ENCODE data around the gene DSCAML1.

DSCAML1 gene

DNA sequence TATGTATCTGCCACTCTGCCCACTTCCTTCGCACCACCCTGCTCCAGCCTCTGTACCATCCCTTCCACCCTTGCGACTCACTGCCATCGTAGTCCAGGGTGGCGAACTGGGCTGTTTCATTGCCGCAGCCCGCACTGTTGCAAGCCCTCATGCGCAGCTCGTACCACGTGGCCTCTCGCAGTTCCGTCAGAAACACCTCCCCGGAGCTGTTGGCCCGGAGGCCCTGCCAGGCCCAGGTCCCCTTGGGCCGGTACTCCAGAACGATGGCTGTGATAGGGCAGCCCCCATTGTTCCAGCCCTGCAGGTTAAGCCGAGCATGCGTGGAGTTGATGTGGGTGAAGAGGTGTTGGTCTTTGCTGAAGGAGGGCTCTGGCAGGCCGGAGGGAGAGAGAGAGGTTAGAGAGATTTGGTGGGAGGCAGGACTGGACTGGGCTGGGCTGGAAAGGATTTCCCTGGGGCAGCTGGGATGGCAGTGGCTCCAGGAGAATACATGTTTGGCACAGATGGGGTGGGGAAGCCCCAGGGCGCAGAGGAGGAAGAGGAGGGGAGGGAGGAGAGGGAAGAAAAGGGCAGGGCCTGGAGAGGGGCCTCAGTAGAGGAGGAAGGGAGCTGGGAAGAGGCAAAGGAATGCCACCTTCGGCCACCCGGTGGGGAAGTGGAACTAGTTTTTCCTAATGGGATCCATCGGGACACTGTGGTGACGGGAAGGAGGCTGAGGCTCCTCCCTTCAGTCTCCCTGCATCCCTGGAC is 359.8 kb downstream of the DSCAML1 start:
- DNase-seq, result no peak

DNA sequence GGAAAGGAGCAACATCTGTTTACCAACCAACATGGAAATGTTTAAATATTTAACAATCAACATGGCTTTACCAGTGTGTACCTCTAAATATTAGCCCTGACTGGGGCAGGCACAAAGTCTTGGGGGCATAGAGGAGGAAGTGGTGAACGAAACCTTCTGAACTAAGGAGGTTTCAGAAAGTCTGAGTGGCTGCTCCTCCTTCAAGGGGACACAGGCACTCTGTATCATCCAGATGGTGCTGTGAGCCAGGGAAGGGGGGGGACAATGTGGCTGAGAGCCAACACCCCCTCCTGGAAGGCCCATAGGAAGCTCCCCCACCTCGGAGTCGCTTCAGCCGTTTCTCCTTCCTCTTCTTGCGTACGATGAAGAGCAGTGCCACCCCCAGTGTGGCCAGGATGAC is 361.7 kb downstream of the DSCAML1 start:
- no peak for DNase-seq

DNA sequence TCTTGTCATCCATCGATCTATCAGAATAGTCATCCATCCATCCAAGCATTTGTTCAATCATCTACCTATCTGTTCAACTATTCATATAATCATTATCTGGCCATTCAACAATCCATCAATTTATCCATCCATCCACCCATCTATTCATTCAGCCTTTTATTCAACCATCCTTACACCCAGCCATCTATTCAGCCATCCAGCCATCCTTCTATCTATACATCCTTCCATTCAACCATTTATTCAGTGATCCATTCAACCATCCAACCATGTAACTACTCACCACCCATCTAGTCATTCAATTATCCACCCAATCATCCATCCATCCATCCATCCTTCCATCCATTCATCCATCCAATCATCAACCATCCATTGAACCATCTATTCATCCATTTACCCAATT is 362.5 kb downstream of the DSCAML1 start:
- DNase-seq, result no peak

DNA sequence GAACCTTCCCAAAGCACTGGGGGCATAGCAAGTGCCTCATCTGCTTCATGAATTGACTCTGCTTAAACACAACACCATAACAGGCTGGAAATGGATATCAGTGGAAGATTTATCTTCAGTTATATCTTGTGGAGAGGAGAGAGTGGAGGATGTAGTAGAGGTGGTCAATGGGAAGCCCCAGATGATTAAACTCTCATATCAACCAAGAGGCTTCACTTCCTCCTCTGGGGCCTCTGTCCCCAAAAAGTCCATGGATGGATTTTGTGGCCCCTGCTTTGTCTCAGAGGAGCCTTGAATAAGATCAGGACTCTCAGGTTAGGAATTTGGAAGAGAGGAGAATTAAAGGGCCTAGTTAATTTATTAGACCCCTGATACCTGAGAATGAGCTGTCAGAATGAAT is 363.3 kb downstream of the DSCAML1 start:
- DNase-seq, result no peak

DNA sequence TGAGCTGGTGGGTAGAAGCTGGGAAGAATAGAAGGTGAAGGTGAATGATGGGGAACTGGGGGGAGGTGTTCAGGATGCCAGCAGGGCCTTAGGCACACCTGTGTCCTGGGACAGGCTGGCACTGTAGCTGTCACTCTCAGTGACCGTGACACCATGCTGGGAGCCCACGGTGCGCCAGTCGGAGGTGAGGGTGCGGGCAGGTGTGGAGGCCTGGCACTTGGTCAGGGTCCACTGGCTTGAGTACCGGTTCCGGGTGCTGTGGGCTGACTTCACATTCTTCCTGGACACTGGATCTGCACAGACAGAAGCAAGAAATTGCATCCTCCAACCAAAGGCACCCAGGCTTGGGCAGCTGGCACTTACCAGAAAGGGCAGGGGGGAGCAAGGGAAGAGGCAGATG is 365.6 kb downstream of the DSCAML1 start:
- DNase-seq, result no peak

DNA sequence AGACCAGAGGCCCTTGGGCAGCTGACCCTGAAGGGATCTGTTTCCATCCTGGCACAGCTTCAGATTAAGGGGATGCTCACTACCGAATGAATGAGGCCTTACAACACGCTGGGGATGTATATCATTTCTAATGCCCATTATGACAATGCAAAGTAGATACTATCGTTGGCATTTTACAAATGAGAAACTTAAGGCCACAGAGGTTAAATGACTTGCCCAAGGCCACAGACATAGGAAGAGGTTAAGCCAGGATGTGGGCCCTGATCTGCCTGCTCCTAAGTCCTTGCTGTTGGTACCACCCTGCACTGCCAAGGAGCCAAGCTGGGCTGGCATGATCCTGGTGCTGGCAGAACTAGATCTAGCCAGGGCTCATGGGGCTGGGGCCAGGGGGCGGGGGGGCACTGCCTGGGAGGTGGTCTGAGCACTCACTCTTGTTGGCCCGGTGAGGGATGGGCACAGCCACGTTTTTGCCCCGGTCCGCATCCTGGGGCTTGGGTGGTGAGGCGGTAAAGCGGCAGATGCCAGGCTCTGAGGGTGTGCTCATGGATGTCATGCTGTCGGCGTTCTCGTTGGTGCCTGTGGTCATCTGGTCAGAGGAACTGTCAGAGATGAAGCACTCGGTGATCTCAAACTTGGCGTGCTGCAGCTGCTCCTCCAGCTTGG is 366.6 kb downstream of the DSCAML1 start:
- no peak for DNase-seq

DNA sequence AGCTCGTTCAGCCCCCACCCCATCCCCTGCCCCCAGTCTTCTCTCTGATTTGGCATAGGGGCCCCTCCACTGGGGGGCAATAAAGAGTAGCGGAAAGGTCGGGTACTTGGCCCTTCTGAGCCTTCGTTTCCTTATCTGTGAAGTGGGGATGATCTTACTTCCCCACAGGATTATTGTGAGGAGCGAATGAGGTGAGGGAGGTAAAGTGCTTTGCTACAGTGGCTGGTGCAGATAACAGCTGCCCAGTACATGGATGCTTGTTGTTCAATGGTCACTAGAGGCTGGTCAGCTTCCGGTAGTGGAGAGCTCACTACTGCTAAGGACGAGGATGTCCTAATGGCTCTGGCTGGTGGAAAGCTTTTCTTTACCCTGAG is 368.2 kb downstream of the DSCAML1 start:
- no peak for DNase-seq

DNA sequence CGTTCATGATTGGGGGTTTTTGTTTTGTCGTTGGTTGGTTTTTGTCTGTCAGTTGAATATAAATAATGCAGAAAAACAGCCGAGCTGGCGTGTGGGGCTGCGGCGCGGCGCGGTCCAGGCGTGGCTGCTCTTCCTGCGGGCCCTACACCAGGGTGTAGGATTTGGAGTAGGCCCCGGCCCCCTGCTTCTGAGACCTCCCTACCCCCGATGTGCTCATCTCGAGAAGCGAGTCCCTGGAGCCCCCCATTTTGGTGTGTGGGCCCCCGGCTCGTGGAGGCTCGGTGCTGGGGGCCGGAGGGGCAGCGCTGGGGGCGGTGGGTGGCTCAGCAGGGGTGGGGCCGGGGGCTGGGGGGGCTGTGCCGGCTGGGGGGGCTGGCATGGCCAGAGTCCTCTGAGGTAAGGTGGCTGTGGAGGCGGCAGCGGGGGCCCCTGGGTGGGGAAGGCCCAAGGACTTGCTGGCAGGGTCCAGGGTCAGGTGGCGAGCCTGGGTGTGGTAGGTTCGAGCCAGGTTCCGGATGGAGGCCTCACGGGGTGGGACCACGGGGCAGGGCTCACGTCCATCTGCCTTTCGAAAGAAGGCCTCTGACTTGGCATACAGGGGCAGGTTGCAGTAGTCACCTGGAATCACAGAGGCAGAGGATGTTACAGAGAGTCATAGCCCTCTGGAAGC is 368.7 kb downstream of the DSCAML1 start:
- DNase-seq, result no peak

DNA sequence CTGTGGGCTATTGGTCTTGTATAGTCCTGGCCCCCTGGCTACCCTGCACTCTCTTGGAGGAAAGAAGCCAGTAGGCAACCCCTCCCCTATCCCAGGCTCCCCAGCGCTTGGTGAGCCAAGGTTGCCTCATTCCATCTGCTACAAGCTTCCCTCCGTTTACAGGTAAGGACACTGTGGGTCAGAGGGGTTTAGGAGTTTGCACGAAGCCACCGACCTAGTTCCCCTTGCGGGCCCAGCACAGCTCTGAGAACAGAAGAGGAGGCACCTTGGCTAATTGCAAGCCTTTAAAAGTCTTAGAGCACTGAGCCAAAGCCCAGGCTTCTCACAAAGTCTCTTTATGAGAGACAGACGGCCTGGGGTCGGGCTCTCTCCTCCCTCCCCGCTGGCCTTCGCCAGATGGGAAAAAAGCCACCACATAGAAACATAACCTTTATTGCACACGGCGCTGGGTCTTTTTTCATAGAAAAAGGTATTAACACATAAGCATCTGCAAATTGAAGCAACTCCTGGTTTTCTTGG is 369.6 kb downstream of the DSCAML1 start:
- no peak for DNase-seq

DNA sequence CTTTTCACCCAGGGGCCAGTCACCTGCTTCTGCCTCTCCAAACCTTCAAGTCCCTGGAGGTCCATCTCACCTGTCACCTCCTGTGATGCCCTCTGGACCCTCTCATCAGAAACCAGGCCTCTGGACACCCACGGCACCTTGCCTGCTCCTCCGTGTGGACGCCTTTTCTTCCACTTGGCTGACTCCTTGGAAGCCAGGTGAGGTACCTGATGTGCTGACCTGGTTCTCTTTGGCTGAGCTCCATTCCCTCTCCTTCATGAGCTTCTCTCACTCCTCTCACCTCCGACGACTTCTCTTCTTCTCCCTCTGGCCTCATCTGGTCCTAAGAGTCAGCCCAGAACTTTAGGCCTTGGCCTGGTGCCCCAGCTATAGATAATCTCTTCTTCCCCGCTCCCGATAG is 370.1 kb downstream of the DSCAML1 start:
- no peak for DNase-seq

DNA sequence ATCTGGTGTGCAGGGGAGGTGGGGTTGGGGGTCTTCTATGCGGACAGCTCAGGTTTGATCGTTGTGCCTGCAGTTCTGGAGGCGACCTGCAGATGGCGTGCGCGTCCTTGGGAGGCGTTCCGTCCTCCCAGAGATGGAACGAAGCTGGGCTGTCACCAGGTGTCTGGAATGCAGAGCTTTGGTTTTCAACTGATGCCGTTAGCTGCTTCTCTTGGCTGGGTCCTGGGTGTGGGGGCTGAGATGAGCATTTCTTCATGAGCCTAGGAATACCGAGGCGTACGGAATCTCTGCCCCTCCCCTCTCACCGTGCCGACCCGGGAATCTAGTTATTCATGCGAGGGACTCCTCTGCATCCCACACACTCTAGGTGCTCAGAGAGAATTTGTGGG is 370.7 kb downstream of the DSCAML1 start:
- peak; percentile 62 to 70 for DNase-seq

DNA sequence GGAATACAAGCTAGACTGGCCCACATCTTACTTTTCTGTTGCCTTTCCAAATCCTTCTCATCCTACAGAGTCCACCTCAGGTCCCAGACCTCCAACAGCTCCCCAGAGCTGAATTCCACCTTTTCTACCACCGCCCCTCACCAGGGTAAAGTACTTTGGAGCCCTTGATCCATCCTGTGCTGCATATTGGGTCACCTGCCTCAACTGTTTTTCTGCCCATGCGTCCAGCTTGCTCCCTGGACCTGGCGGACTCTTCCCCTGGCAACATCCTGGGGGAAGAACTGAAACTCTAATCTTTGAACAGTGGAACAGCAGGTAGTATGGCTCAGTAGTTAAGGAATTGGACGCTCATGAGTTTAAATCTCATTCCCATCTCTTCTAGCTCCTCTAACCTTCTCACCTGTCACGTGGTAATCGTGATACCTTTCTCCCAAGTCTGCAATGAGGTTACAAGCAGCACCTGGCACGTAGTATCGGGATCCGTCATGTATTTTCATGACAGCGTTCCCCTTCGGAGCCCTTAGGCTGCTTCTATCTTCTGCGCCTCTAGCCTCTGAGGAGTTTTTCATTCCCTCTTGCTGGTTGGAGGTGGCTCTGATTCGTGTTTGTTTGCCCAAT is 371.2 kb downstream of the DSCAML1 start:
- DNase-seq, result no peak

DNA sequence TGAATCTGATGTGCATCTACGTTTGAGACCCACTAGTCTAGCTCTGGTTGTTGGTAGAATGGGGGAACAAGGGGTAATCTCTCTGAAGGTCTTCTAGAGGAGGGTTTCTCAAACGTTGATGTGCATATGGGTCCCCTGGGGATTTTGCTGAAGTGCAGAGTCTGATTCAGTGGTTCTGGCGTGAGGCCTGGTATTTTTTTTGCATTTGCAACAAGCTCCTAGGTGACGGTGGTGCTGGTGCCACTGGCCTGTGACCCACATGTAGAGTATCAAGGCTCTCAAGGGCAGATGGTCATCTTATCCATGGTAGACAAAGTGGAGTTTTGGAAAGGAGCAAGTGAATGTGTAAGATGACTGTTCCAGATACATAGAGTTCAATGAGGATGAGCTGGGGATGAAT is 372.2 kb downstream of the DSCAML1 start:
- DNase-seq, result no peak

DNA sequence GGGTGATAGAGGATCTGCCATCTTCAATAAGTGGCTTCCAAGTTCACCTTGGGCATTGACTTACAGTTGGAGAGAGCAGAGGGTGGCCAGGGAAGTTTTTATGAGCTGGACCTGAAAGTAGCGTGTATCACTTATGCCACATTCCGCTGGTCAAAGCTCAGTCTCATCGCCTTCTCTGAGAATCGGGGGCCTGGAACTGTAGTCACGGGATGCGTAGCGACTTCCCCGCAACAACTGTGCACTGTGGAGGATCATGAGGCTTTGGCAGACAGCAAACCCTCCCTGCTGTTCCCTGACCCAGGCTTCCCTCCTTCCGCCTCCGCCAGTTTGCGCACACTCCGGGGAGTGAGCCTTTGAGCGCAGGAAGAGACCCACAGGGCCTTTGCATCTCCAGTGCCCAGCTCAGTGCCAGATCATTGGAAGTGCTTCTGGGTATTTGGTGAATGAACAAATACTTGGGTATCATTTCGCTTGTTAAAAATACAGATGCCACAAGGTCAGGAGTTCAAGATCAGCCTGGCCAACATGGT is 373.9 kb downstream of the DSCAML1 start:
- no peak for DNase-seq

DNA sequence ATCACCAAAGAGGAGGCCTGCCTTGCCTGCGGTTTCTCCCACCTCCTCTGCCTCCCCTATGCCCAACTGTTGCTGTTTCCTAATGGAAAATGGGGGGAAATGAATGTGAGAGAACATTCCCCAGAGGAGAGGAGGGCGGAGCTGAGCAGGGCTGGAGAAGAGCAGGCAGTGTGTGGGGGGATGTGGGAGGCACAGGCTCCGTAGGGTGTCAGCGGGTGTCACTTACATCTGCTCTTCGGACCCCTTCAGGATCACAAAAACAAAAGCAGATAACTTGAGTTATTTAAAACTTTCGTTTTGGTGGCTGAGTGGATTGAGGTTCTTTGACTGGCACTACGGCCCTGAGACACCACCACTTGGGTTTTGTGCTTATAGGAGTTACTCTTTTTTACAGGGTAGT is 375.5 kb downstream of the DSCAML1 start:
- no peak for DNase-seq

DNA sequence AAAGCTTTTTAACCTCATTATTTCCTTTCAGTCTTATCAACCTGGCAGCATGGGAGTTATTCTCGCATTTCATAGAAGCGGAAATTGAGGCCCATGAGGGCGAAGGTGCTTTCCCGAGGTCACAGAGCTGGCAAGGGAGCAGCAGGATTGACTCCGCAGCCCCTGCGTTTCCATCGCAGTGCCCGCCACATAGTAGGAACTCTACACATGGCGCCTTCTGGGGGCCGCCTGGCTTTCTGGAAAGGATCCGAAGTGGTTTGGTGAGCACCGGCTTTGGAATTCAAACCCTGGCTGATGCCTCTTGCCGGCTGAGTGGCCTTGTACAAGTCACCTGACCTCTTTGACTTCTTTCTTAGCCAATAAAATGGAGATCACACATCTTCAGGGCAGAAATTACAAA is 376.0 kb downstream of the DSCAML1 start:
- no peak for DNase-seq

DNA sequence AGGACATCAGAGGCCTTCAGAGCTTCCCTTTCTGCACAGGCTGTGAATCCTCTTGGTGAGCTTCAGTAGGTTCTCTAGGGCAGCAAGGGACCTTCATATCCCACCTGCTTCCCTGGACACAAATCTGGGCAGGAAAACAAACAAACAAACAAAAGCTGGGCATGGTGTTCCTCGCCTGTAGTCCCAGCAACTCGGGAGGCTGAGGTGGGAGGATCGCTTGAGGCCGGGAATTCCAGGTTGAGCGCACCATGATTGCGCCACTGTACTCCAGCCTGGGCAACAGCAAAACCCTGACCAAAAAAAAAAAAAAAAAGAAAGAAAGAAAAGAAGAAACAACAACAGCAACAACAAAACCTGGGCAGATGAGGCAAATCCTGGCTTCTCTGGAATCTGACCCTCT is 376.4 kb downstream of the DSCAML1 start:
- DNase-seq, result no peak

DNA sequence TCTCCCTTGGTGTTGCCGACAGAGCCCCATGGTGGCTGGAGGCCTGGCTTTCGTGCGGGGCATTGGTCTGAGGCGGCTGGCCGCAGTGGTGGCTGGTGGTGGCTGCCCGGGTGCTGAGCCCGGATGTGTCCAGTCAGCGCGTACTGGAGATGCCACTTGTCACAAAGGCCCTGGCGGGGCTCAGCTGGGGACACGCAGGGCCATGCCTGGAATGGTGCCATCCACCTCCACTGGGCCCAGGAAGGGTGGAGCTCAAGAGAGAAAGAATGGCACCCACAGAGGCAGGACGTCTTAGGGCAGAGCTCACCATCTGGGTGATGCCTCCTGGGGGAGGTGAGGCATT is 376.9 kb downstream of the DSCAML1 start:
- no peak for DNase-seq

DNA sequence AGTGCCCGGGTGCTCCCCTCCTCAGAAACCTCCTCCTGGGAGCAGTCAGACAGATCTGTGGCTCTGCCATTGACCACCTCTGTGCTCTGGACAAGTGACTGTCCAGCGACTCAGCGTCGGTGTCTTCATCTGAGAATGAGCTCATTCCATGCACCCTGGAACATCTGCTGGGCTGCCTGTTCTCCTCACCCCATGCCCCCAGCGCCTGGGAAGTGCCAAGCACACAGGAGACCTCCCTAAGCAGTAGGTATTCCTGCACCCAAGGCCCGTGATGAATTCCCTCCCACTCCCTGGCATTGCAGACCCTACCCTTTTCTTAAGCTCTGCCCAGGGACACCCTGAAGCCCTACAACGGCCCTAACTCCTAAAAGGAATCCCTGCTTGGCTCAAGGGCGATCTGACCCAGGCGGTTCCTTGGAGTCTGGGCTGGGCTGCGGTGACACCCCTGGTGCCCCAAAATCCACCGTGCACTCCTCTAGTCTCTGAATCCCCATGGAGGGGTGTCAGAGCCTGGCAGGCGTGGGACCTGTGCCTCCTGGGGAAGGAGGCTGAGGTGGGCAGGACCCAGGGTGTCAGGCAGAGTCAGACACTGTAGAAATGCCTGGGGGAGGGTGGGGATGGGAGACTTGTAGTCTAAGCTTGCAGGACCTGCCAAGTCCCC is 377.4 kb downstream of the DSCAML1 start:
- DNase-seq, result no peak

DNA sequence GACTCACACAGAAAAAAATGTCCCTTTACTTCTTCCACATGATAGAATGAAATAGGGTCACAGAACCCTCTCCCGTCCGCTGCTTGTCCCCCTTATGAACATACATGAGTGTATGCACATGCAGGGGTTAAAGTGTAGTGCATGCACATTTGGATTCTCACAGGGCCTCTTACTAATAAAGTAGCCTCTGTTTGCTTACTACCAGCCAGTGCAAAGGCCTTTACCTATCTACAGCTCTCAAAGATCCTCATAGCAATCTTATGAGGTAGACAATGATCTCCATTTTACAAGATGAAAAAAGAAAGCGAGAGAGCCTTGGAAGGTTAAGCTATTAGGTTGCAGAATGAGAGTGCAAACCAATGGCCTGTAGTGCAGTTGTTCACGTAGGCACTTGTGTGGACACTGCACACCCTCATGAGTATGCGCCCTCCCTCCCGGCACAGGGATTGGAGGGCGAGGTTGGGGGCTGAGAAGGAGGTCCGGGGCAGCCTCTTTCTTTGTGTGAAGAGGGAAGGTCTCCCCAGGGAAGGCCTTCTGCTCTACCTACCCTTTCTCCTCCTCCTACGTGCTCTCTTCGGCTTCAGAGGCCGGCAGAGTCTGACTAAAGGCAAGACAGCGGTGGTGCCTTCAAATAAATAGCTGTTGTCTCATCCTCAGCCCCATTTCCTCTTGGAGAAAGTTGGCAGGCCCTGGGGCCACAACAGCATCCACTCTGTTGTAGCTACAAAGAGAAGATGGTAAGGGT is 378.1 kb downstream of the DSCAML1 start:
- no peak for DNase-seq

DNA sequence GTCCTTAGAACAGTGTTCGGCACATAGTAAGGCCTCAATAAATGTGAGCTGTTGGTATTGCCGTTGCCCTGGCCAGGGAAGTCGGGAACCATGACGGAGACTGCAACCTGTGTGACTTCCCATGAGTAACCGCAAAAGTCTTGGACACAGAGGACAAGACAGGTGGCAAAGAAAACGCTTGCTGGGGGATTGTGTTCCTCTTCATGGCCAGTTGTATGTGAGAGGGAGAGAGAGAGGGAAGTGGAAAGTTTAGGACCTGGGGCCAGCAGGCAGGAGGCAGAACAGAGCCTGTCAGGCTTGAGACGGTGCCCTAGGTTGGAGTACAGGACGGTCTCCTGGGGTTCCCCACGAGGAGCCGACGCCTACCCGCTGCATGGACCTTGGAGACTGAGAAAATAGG is 379.2 kb downstream of the DSCAML1 start:
- DNase-seq, result no peak

DNA sequence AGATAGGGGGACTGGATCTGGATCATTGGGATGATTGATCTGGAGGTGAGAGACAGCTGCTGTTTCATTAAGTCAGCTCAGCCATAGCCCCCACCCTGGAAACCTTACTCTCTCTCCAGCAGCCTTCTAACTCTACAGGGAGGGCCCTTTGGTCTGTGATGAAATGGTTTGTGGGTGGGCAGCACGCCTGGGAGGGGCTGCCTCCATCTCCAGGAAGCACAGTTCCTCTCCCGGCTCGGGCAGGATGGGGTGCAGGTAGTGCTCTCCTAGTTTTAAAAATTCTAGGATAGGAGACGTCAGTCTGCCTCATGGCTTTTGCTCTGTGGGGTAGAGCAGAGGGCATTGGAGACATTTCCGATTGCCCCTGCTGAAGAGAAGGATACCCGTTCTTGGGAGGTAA is 379.7 kb downstream of the DSCAML1 start:
- no peak for DNase-seq
